Prostate gland (tissue), 2 donors: ENCODE results near the gene AMIGO1.

ENCODE experiments used
- CTCF ChIP-seq, 4 experiments: fragments of 200-600 bp in 2 of 4; fragments of 450-650 bp in 2 of 4; sonication (generic) in 2 of 4; IDR thresholded peaks; 1 replicate in 3 of 4; 2 replicates in 1 of 4; pipeline ENCODE4 v1.5.1; 2016 to 2019; ENCODE audit warnings: antibody characterized with exemption in 4 of 4, mild to moderate bottlenecking in 2 of 4, moderate library complexity in 2 of 4
- POLR2A ChIP-seq: fragments of 450-650 bp; IDR thresholded peaks from one replicate; pipeline ENCODE4 v1.6.1; 2016; ENCODE audit warnings: antibody characterized with exemption, mild to moderate bottlenecking
- POLR2AphosphoS5 ChIP-seq: sonication (generic); formaldehyde crosslinking; IDR thresholded peaks from one replicate; pipeline ENCODE4 v1.6.1; 2017; ENCODE audit warnings: antibody characterized with exemption

- TF ChIP-seq POLR2AphosphoS5, result no peak
- no peak for TF ChIP-seq CTCF (IDR thresholded peaks at IDR 0.05)
- no peak for TF ChIP-seq POLR2A
Measured at GRCh38 chr1:109517337-109517736, 7.8 kb upstream of the AMIGO1 start.
